Purkinje cell (primary cell): ENCODE results near the gene ALDH8A1. TPM values are rescaled to one million over a fixed set of nuclear protein-coding genes. Genes with fewer than 3 reads are reported as not detected.

Experiments
- polyA plus RNA-seq: library from polyadenylated mRNA; unstranded; fragments of >200 nt; fragmentation: Nextera tagmentation; gene quantifications from 2 replicates; pipeline ENCODE4 v1.2.1, GENCODE V29; 2014

ALDH8A1 gene
- polyA plus RNA-seq: 1.2 and 2.2 TPM in 2 replicates

DNA sequence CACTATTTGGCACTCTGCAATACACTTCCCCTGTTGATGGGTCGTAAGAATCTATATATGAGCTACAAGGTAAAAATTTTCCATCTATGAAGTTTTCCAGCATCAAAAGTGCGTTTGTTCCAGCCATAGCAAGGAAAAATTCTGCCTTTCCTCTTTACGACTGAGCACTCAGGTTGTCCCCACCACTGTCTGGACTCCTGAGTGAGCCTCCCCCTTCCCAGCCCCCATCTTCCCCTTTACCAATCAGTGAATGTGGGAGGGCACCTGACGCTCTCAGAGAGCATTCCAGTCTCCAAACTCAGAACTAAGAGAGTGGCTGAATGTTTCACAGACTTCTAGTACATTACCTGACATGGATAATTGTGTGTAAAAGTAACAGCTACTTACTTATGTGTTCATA lies at the start of gene ALDH8A1:
TSS of gene ALDH8A1 (minus strand) at position 175 of the 400 bp plus-strand sequence. CDS start at position 127, 48 bp downstream.

Other genes with a start within 250 kb of the ALDH8A1 start
- gene HBS1L, start 104.7 kb upstream of the ALDH8A1 start, polyA plus RNA-seq: 92.5 and 139 TPM in 2 replicates
- gene MYB, start 231.2 kb upstream of the ALDH8A1 start, polyA plus RNA-seq: 1.7 TPM in 1 of 2 replicates, not detected in the other